Right lobe of liver (tissue), 6 donors: Measurements from ENCODE around the gene QPRT. TPM values are rescaled to one million over a fixed set of nuclear protein-coding genes. Genes with fewer than 3 reads are reported as not detected.
"Not testable (repeated sequence)": the region's sequence is repeated elsewhere in the genome, so short reads cannot be mapped to it uniquely, and the experiment has no call there.

ENCODE experiments used
- ATAC-seq, 4 donors: fragments of 200-7000 bp; cut with Tn5 transposase; one replicate each; pipeline ENCODE4 v1.9.1; 2020; ENCODE audit warnings: mild to moderate bottlenecking in 4 of 4, moderate library complexity in 4 of 4
- DNase-seq, 3 donors: peaks; one replicate each; pipeline ENCODE4 v3.0.0-alpha.2; 2020
- H3K27ac ChIP-seq, 3 donors: fragments of 200-600 bp; one replicate each; pipeline ENCODE4 v1.8.0; 2022
- H3K27me3 ChIP-seq, 2 donors: fragments of 200-600 bp; one replicate each; pipeline ENCODE4 v1.8.0; 2022
- H3K36me3 ChIP-seq, 4 donors: fragments of 200-600 bp; sonication (generic) in 1 of 4; one replicate each; pipeline versions ENCODE4 v1.5.1 to v1.8.0; 2017 to 2022; ENCODE audit warnings: control low read depth in 1 of 4
- H3K4me1 ChIP-seq, 4 donors: fragments of 200-600 bp; sonication (generic) in 1 of 4; one replicate each; pipeline versions ENCODE4 v1.5.1 to v1.8.0; 2017 to 2022; ENCODE audit warnings: control low read depth in 1 of 4
- H3K4me3 ChIP-seq, 3 donors: fragments of 200-600 bp; one replicate each; pipeline ENCODE4 v1.8.0; 2022
- H3K9me3 ChIP-seq, 4 donors: fragments of 200-600 bp; sonication (generic) in 1 of 4; one replicate each; pipeline versions ENCODE4 v1.5.1 to v1.8.0; 2017 to 2022; ENCODE audit warnings: control low read depth in 1 of 4
- POLR2A ChIP-seq: fragments of 450-650 bp; IDR thresholded peaks from one replicate; pipeline ENCODE4 v1.6.1; 2017; ENCODE audit warnings: antibody characterized with exemption, mild to moderate bottlenecking
- WGBS: methylation state at CpG from one replicate; pipeline ENCODE4 v1.1.6; 2018; ENCODE audit warnings: low coverage, low lambda C conversion rate; ENCODE audit not compliant: insufficient coverage; ENCODE audit errors: missing lambda C conversion rate; 5-methylcytosine and 5-hydroxymethylcytosine counted together
- intact Hi-C, 2 donors: fragments of 100-400 bp; cut with DNase I; formaldehyde crosslinking; loops; one replicate each; pipeline versions ENCODE4 v1.11.2 to v1.14.1; 2022
- total RNA-seq, 6 experiments: library from RNA; depleted of rRNA in 2 of 6; stranded (reverse); fragments of >200 nt in 2 of 6; fragmentation: NEBNext Ultra II Directional in 3 of 6; extraction: Animal tissue kit (Norgen Biotek cat#: 25700) in 3 of 6; gene quantifications; one replicate each; pipeline versions ENCODE4 v1.1.0 to v1.2.4, GENCODE V29; 2016 to 2023
- TF ChIP-seq, protein P1 (sequence below), 4 donors: fragments of 200-600 bp in 3 of 4; fragments of 450-650 bp in 1 of 4; IDR thresholded peaks; one replicate each; pipeline versions ENCODE4 v1.5.1 to v1.8.0; 2016 to 2022; ENCODE audit warnings: antibody characterized with exemption in 4 of 4, mild to moderate bottlenecking in 2 of 4
- donor health status: DM: no; HTN: yes; CAD: no.
- donor health status: DM: no; HTN: no; CAD: no.
- donor health status: DM: no; HTN: no; CAD: no.
- donor health status: DM: no; HTN: yes; CAD: no.
- donor health status: DM: no; HTN: yes; CAD: no.

The QPRT gene
- total RNA-seq, 6 experiments from 2014 or later, result 95.2 to 154 (median 128) TPM

GRCh38 chr16:29653471-29653870 is 25.5 kb upstream of the QPRT start:
- Histone ChIP-seq H3K9me3 (no peaks in the 10 kb centered on the region), H3K4me3 (no peak overlapping the region), H3K36me3 (no peaks in the 10 kb centered on the region), H3K27ac (no peak overlapping the region), H3K4me1 (no peaks in the 10 kb centered on the region), H3K27me3 (no peaks in the 10 kb centered on the region)
- peak in 2 of 4 donors; percentile 29 to 55 for ATAC-seq
- 72% methylated on average over 8 of the region's 12 CpGs for WGBS
- intact Hi-C loops, result no loop called here
- no peak for TF ChIP-seq POLR2A
- TF ChIP-seq, protein P1, sequence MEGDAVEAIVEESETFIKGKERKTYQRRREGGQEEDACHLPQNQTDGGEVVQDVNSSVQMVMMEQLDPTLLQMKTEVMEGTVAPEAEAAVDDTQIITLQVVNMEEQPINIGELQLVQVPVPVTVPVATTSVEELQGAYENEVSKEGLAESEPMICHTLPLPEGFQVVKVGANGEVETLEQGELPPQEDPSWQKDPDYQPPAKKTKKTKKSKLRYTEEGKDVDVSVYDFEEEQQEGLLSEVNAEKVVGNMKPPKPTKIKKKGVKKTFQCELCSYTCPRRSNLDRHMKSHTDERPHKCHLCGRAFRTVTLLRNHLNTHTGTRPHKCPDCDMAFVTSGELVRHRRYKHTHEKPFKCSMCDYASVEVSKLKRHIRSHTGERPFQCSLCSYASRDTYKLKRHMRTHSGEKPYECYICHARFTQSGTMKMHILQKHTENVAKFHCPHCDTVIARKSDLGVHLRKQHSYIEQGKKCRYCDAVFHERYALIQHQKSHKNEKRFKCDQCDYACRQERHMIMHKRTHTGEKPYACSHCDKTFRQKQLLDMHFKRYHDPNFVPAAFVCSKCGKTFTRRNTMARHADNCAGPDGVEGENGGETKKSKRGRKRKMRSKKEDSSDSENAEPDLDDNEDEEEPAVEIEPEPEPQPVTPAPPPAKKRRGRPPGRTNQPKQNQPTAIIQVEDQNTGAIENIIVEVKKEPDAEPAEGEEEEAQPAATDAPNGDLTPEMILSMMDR (IDR thresholded peaks at IDR 0.05), result no peak
- DNase-seq, result no peak

DNA sequence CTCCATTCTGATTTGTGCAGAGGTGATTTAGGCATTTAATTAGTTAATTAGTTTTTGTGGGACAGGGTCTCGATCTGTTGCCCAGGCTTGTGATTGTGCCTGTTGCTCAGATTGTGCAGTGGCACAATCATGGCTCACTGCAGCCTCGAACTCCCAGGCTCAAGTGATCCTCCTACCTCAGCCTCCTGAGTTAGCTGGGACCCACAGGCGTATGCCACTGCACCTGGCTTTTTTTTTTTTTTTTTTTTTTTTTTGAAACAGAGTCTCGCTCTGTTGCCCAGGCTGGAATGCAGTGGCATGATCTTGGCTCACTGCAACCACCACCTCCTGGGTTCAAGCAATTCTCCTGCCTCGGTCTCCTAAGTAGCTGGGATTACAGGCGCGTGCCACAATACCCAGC is 25.1 kb upstream of the QPRT start:
- H3K9me3 ChIP-seq, H3K27me3 ChIP-seq, H3K4me1 ChIP-seq, H3K4me3 ChIP-seq, ATAC-seq, DNase-seq, H3K36me3 ChIP-seq, intact Hi-C loops, H3K27ac ChIP-seq: not testable (repeated sequence)
- WGBS, result 79% methylated on average over 7 of the region's 7 CpGs

DNA sequence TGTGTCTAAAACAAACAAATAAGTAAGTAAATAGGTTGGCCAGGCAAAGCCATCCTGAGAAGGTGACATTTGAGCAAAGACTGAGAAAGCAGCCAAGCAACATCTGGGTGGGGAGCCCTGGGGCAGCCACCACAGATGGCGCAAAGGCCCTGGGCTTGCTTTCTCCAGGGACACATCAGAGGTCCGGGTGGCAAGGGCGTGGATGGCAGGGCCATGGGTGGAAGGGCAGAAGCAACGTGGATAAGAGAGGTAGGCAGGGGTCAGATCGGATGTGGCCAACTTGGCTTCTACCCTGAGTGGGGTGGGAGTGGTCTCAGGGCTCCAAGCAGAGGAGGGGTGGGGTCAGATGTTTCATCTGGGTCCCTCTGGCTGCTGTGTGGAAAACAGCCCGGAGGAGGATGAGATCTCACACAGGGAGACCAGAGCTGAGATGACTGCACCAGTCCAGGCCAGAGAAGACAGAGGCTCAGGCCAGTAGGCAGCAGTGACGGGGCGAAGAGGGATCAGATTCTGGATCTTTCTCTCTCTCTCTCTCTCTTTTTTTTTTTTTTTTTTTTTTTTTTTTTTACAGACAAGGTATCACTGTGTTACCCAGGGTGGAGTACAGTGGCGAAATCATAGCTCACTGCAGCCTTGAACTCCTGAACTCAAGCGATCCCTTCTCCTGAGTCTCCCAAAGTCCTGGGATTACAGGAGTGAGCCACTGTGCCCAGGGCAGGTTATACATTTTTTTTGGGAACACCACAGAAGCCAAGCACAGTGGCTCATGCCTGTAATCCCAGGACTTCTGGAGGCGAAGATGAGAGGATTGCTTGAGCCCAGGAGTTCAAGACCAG is 22.1 kb upstream of the QPRT start:
- H3K36me3 ChIP-seq, result no peaks in the 10 kb centered on the region
- DNase-seq (no peak), ATAC-seq (no peak)
- TF ChIP-seq, protein P1 (IDR thresholded peaks at IDR 0.05), result no peak
- no peak for TF ChIP-seq POLR2A
- no peak overlapping the region for H3K4me3 ChIP-seq
- H3K4me1 ChIP-seq, result no peaks in the 10 kb centered on the region
- no peaks in the 10 kb centered on the region for H3K9me3 ChIP-seq
- intact Hi-C loops, result no loop called here
- H3K27ac ChIP-seq, result no peak overlapping the region
- 100% methylated on average over 2 of the region's 11 CpGs for WGBS
- no peaks in the 10 kb centered on the region for H3K27me3 ChIP-seq

- Histone ChIP-seq H3K36me3 (no peaks in the 10 kb centered on the region), H3K27me3 (no peaks in the 10 kb centered on the region), H3K9me3 (no peaks in the 10 kb centered on the region), H3K27ac (no peak overlapping the region), H3K4me1 (no peaks in the 10 kb centered on the region), H3K4me3 (no peak overlapping the region)
- TF ChIP-seq, protein P1 (IDR thresholded peaks at IDR 0.05), result no peak
- TF ChIP-seq POLR2A, result no peak
- 81% methylated on average over 6 of the region's 6 CpGs for WGBS
- intact Hi-C loops, result no loop called here
- DNase-seq (no peak), ATAC-seq (no peak)
Measured at GRCh38 chr16:29658705-29659104, 20.3 kb upstream of the QPRT start.

DNA sequence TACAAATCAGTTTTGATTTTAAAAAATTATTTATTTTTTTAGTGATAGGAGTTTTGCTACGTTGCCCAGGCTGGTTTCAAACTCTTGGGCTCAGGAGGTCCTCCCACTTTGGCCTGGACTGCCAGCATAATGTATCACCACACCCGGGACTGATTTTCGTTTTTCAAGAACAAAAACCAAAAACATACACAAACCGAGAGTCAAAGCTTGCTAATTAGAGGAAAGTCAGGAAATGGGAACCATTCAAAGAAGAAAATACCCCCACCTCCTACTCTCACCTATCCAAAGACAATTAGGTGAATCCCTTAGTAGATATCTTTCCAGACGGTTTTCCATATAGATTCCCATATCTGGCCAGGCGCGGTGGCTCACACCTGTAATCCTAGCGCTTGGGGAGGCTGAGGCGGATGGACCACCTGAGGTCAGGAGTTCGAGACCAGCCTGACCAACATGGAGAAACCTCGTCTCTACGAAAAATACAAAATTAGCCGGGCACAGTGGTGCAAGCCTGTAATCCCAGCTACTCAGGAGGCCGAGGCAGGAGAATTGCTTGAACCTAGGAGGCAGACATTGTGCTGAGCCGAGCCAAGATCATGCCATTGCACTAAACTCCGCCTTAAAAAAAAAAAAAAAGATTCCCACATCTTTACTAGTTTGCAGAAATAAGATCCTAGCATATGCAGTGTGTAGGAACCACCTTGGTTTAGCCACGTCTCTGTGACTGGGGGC is 16.8 kb upstream of the QPRT start:
- H3K36me3 ChIP-seq, result no peaks in the 10 kb centered on the region
- H3K4me3 ChIP-seq, result no peak overlapping the region
- ATAC-seq, result no peak
- intact Hi-C loops, result no loop called here
- no peaks in the 10 kb centered on the region for H3K4me1 ChIP-seq
- DNase-seq, result no peak
- H3K9me3 ChIP-seq, result no peaks in the 10 kb centered on the region
- no peak for TF ChIP-seq POLR2A
- TF ChIP-seq, protein P1 (IDR thresholded peaks at IDR 0.05), result no peak
- 63% methylated on average over 13 of the region's 17 CpGs for WGBS
- H3K27ac ChIP-seq, result no peak overlapping the region
- no peaks in the 10 kb centered on the region for H3K27me3 ChIP-seq
